GM23338 (cell line): ENCODE data around the gene NUMB. TPM values are rescaled to one million over a fixed set of nuclear protein-coding genes. Genes with fewer than 3 reads are reported as not detected.

Experiments
- ATAC-seq: fragments of 200-7000 bp; cut with Tn5 transposase; 3 replicates; pipeline ENCODE4 v1.9.1; 2020
- DNase-seq: peaks from one replicate; pipeline ENCODE4 v3.0.0-alpha.2; 2015; ENCODE audit warnings: low spot score
- H2AFZ ChIP-seq: fragments of 200-600 bp; sonication (generic); 2 replicates; pipeline ENCODE4 v1.8.0; 2016; ENCODE audit warnings: antibody characterized with exemption, mild to moderate bottlenecking, moderate library complexity
- H3F3A ChIP-seq: fragments of 200-600 bp; sonication (generic); replicated peaks from 2 replicates; pipeline ENCODE4 v1.8.0; 2017; ENCODE audit warnings: antibody characterized with exemption, mixed run types, low read depth
- H3K27ac ChIP-seq: fragments of 200-600 bp; sonication (generic); 2 replicates; pipeline ENCODE4 v1.6.1; 2016; ENCODE audit warnings: low read depth
- H3K27me3 ChIP-seq: fragments of 200-600 bp; sonication (generic); 2 replicates; pipeline ENCODE4 v1.8.0; 2016; ENCODE audit warnings: mild to moderate bottlenecking, mixed run types, moderate library complexity; ENCODE audit not compliant: insufficient read depth
- H3K36me3 ChIP-seq: fragments of 200-600 bp; sonication (generic); 2 replicates; pipeline ENCODE4 v1.8.0; 2016; ENCODE audit warnings: mild to moderate bottlenecking; ENCODE audit not compliant: insufficient read depth
- H3K4me1 ChIP-seq: fragments of 200-600 bp; sonication (generic); 2 replicates; pipeline ENCODE4 v1.8.0; 2016; ENCODE audit warnings: mild to moderate bottlenecking, moderate library complexity; ENCODE audit not compliant: insufficient read depth
- H3K4me2 ChIP-seq: fragments of 200-600 bp; sonication (generic); 2 replicates; pipeline ENCODE4 v1.7.1; 2017; ENCODE audit warnings: mixed run types
- H3K4me3 ChIP-seq: fragments of 200-600 bp; sonication (generic); 2 replicates; pipeline ENCODE4 v1.6.1; 2016; ENCODE audit warnings: mixed run types
- H3K79me2 ChIP-seq: fragments of 200-600 bp; sonication (generic); replicated peaks from 2 replicates; pipeline ENCODE4 v1.8.0; 2017; ENCODE audit warnings: mild to moderate bottlenecking; ENCODE audit not compliant: insufficient read depth
- H3K9me2 ChIP-seq: fragments of 200-600 bp; sonication (generic); 2 replicates; pipeline ENCODE4 v1.8.0; 2017; ENCODE audit not compliant: insufficient read depth
- H4K20me1 ChIP-seq: fragments of 200-600 bp; sonication (generic); replicated peaks from 2 replicates; pipeline ENCODE4 v1.8.0; 2017; ENCODE audit warnings: mild to moderate bottlenecking; ENCODE audit not compliant: insufficient read depth
- H3K27ac Mint-ChIP-seq: 2 replicates; pipeline ENCODE4 v1.8.0; 2020; ENCODE audit warnings: inconsistent platforms, mild to moderate bottlenecking, moderate library complexity, mixed read lengths
- H3K27me3 Mint-ChIP-seq: 3 replicates; pipeline ENCODE4 v1.8.0; 2022; ENCODE audit warnings: low read depth, mild to moderate bottlenecking, moderate library complexity, mixed read lengths, inconsistent platforms; ENCODE audit not compliant: insufficient read depth, poor library complexity
- H3K36me3 Mint-ChIP-seq: 3 replicates; pipeline ENCODE4 v1.8.0; 2021; ENCODE audit warnings: low read depth, mild to moderate bottlenecking, inconsistent platforms, moderate library complexity, mixed read lengths
- H3K4me1 Mint-ChIP-seq: 3 replicates; pipeline ENCODE4 v1.8.0; 2020; ENCODE audit warnings: mild to moderate bottlenecking, inconsistent platforms, mixed read lengths
- H3K4me3 Mint-ChIP-seq: 3 replicates; pipeline ENCODE4 v1.8.0; 2021; ENCODE audit warnings: moderate library complexity, mild to moderate bottlenecking, inconsistent platforms, mixed read lengths
- H3K9me3 Mint-ChIP-seq: 3 replicates; pipeline ENCODE4 v1.8.0; 2020; ENCODE audit warnings: moderate library complexity, mild to moderate bottlenecking, inconsistent platforms, mixed read lengths
- ETS1 ChIP-seq: IDR thresholded peaks from 2 replicates; pipeline ENCODE4 v1.6.1; 2016; ENCODE audit warnings: antibody characterized with exemption
- EZH2 ChIP-seq: fragments of 200-600 bp; sonication (generic); IDR thresholded peaks from one replicate; pipeline ENCODE4 v1.8.0; 2017; ENCODE audit warnings: antibody characterized with exemption, mild to moderate bottlenecking, low read depth; ENCODE audit not compliant: unreplicated experiment
- JUNB ChIP-seq: IDR thresholded peaks from one replicate; pipeline ENCODE4 v1.6.1; 2016; ENCODE audit warnings: antibody characterized with exemption; ENCODE audit not compliant: unreplicated experiment
- NANOG ChIP-seq: IDR thresholded peaks from 2 replicates; pipeline ENCODE4 v1.6.1; 2016; ENCODE audit warnings: antibody characterized with exemption, borderline replicate concordance
- ZNF114 ChIP-seq: fragments of 250-450 bp; sonication (Bioruptor Pico); IDR thresholded peaks from 2 replicates; pipeline ENCODE4 v1.5.0; 2020; ENCODE audit warnings: mild to moderate bottlenecking, moderate library complexity
- ZNF331 ChIP-seq: fragments of 250-450 bp; sonication (Bioruptor Pico); IDR thresholded peaks from 2 replicates; pipeline ENCODE4 v1.5.0; 2020; ENCODE audit warnings: low read depth, mild to moderate bottlenecking, moderate library complexity
- polyA plus RNA-seq: library from polyadenylated mRNA; unstranded; fragments of >200 nt; fragmentation: Nextera tagmentation; extraction: Ambion mirVana; gene quantifications from 2 replicates; pipeline ENCODE4 v1.2.1, GENCODE V29; 2016
- total RNA-seq: library from RNA; depleted of rRNA; stranded (reverse); fragments of >200 nt; shearing (Covaris generic); gene quantifications from 2 replicates; pipeline ENCODE4 v1.2.3, GENCODE V29; 2014

NUMB gene
- total and polyA plus RNA-seq, 2 experiments from 2014 or later, result 32.1 to 36.7 TPM

GRCh38 chr14:73237786-73238423 is 220.4 kb downstream of the NUMB start:
- Mint-ChIP-seq H3K9me3 (no peaks in the 10 kb centered on the region; the same call in 2 of the 3 replicates), H3K27me3 (peaks cover 38% of the 10 kb centered on the region), H3K4me3 (peak overlapping the region; percentile 80), H3K4me1 (peaks cover 64% of the 10 kb centered on the region), H3K36me3 (peaks cover 2% of the 10 kb centered on the region; the same call in 1 of the 3 replicates), H3K27ac (no peak overlapping the region)
- peak; percentile 20 for ATAC-seq
- H3F3A ChIP-seq, result peaks cover 30% of the 10 kb centered on the region
- 0 out of 2 replicates have a peak, but pooled peaks cover 3% of the 10 kb centered on the region for H4K20me1 ChIP-seq
- H3K9me2 ChIP-seq, result no peaks in the 10 kb centered on the region
- TF ChIP-seq JUNB, result no peak
- TF ChIP-seq ZNF331, result no peak
- TF ChIP-seq ZNF114 (CRISPR knock-in tag), result no peak
- no peak for TF ChIP-seq ETS1
- TF ChIP-seq NANOG, result no peak
- peak; percentile 3 for TF ChIP-seq EZH2
- peak overlapping the region; percentile 94 for H2AFZ ChIP-seq
- H3K79me2 ChIP-seq, result no peaks in the 10 kb centered on the region
- peaks cover 54% of the 10 kb centered on the region for H3K27me3 ChIP-seq
- H3K36me3 ChIP-seq, result no peaks in the 10 kb centered on the region
- peak overlapping the region; percentile 96 for H3K4me2 ChIP-seq
- peak overlapping the region; percentile 69 for H3K4me3 ChIP-seq
- H3K4me1 ChIP-seq, result peaks cover 59% of the 10 kb centered on the region
- DNase-seq, result peak; percentile 68
- no peak overlapping the region for H3K27ac ChIP-seq

GRCh38 chr14:73237219-73237785 is 221.0 kb downstream of the NUMB start, which contains the start of gene PAPLN:
TSS of gene PAPLN (plus strand) at chr14:73237506. CDS start at chr14:73239779, 2,273 bp downstream.
- Histone ChIP-seq H3K36me3 (no peaks in the 10 kb centered on the region), H3K79me2 (no peaks in the 10 kb centered on the region), H3F3A (peaks cover 30% of the 10 kb centered on the region), H3K4me1 (peaks cover 66% of the 10 kb centered on the region), H3K27me3 (peaks cover 54% of the 10 kb centered on the region), H2AFZ (peak within 1 kb of the TSS; percentile 94), H3K4me3 (peak within 1 kb of the TSS; percentile 69), H3K27ac (no peak within 1 kb of the TSS), H3K9me2 (no peaks in the 10 kb centered on the region), H3K4me2 (peak within 1 kb of the TSS; percentile 96), H4K20me1 (0 out of 2 replicates have a peak, but pooled peaks cover 3% of the 10 kb centered on the region)
- H3K4me3 Mint-ChIP-seq, result peak within 1 kb of the TSS; percentile 80
- peak; percentile 19 for ATAC-seq
- peaks cover 70% of the 10 kb centered on the region for H3K4me1 Mint-ChIP-seq
- peak; percentile 43 for TF ChIP-seq EZH2
- no peak for TF ChIP-seq ETS1
- no peaks in the 10 kb centered on the region; the same call in 2 of the 3 replicates for H3K9me3 Mint-ChIP-seq
- peaks cover 38% of the 10 kb centered on the region for H3K27me3 Mint-ChIP-seq
- DNase-seq, result peak; percentile 65
- peaks cover 2% of the 10 kb centered on the region; the same call in 1 of the 3 replicates for H3K36me3 Mint-ChIP-seq
- no peak within 1 kb of the TSS for H3K27ac Mint-ChIP-seq
